Sigmoid colon (tissue), 6 donors: ENCODE measurements around the gene LOC128125822.

Experiments used
- DNase-seq: peaks from one replicate; pipeline ENCODE4 v3.0.0-alpha.2; 2019
- H3K27ac ChIP-seq, 4 donors: fragments of 200-600 bp; sonication (generic); one replicate each; pipeline ENCODE4 v1.5.1; 2016 to 2019; ENCODE audit warnings: mild to moderate bottlenecking in 1 of 4
- H3K27me3 ChIP-seq, 3 donors: fragments of 200-600 bp; sonication (generic); one replicate each; pipeline ENCODE4 v1.5.1; 2019; ENCODE audit warnings: mild to moderate bottlenecking in 1 of 3
- H3K36me3 ChIP-seq, 4 donors: fragments of 200-600 bp; sonication (generic); one replicate each; pipeline ENCODE4 v1.5.1; 2016 to 2019
- H3K4me1 ChIP-seq, 4 donors: fragments of 200-600 bp; sonication (generic); one replicate each; pipeline ENCODE4 v1.5.1; 2017 to 2019
- H3K4me3 ChIP-seq, 4 donors: fragments of 200-600 bp; sonication (generic); one replicate each; pipeline ENCODE4 v1.5.1; 2017 to 2019; ENCODE audit warnings: mild to moderate bottlenecking in 2 of 4, moderate library complexity in 1 of 4
- H3K9me3 ChIP-seq, 4 donors: fragments of 200-600 bp in 3 of 4; sonication (generic) in 3 of 4; one replicate each; pipeline versions ENCODE4 v1.5.1 to v1.6.1; 2013 to 2019
- EP300 ChIP-seq, 4 donors: sonication (generic); formaldehyde crosslinking; IDR thresholded peaks; one replicate each; pipeline ENCODE4 v1.6.1; 2017; ENCODE audit warnings: antibody characterized with exemption in 4 of 4
- POLR2A ChIP-seq, 2 donors: fragments of 450-650 bp; IDR thresholded peaks; one replicate each; pipeline ENCODE4 v1.6.1; 2016; ENCODE audit warnings: antibody characterized with exemption in 2 of 2, mild to moderate bottlenecking in 2 of 2, moderate library complexity in 2 of 2
- POLR2AphosphoS5 ChIP-seq, 4 donors: sonication (generic); formaldehyde crosslinking; IDR thresholded peaks; one replicate each; pipeline ENCODE4 v1.6.1; 2017; ENCODE audit warnings: antibody characterized with exemption in 4 of 4
- WGBS, 2 donors: extraction: QIAGEN DNeasy Blood & Tissue Kit; methylation state at CpG; one replicate each; pipeline ENCODE4 v1.1.7; 2013; 5-methylcytosine and 5-hydroxymethylcytosine counted together
- intact Hi-C: fragments of 100-400 bp; cut with DNase I; formaldehyde crosslinking; loops from one replicate; pipeline ENCODE4 v1.15.1; 2023
- TF ChIP-seq, protein P1 (sequence below), 4 experiments: fragments of 450-650 bp in 3 of 4; fragments of 200-600 bp in 1 of 4; IDR thresholded peaks; one replicate each; pipeline ENCODE4 v1.5.1; 2016 to 2019; ENCODE audit warnings: antibody characterized with exemption in 4 of 4, mild to moderate bottlenecking in 3 of 4, moderate library complexity in 2 of 4
- donor health status: healthy with polysubstance abuse.
- donor health status: healthy.

The LOC128125822 gene

GRCh38 chr6:63553900-63554299, 18.4 kb upstream of the LOC128125822 start:
- Histone ChIP-seq H3K4me1 (no peaks in the 10 kb centered on the region), H3K4me3 (no peak overlapping the region), H3K9me3 (no peaks in the 10 kb centered on the region), H3K27me3 (no peaks in the 10 kb centered on the region), H3K27ac (no peak overlapping the region), H3K36me3 (no peaks in the 10 kb centered on the region)
- WGBS, 2 donors = 37 to 75% methylated on average over 1 of the region's 1 CpG
- intact Hi-C loops = no loop called here
- TF ChIP-seq EP300 (IDR thresholded peaks at IDR 0.05) (no peak), POLR2AphosphoS5 (IDR thresholded peaks at IDR 0.05) (no peak), POLR2A (IDR thresholded peaks at IDR 0.05) (no peak)
- TF ChIP-seq, protein P1, sequence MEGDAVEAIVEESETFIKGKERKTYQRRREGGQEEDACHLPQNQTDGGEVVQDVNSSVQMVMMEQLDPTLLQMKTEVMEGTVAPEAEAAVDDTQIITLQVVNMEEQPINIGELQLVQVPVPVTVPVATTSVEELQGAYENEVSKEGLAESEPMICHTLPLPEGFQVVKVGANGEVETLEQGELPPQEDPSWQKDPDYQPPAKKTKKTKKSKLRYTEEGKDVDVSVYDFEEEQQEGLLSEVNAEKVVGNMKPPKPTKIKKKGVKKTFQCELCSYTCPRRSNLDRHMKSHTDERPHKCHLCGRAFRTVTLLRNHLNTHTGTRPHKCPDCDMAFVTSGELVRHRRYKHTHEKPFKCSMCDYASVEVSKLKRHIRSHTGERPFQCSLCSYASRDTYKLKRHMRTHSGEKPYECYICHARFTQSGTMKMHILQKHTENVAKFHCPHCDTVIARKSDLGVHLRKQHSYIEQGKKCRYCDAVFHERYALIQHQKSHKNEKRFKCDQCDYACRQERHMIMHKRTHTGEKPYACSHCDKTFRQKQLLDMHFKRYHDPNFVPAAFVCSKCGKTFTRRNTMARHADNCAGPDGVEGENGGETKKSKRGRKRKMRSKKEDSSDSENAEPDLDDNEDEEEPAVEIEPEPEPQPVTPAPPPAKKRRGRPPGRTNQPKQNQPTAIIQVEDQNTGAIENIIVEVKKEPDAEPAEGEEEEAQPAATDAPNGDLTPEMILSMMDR (IDR thresholded peaks at IDR 0.05) = no peak
- DNase-seq = no peak

DNA sequence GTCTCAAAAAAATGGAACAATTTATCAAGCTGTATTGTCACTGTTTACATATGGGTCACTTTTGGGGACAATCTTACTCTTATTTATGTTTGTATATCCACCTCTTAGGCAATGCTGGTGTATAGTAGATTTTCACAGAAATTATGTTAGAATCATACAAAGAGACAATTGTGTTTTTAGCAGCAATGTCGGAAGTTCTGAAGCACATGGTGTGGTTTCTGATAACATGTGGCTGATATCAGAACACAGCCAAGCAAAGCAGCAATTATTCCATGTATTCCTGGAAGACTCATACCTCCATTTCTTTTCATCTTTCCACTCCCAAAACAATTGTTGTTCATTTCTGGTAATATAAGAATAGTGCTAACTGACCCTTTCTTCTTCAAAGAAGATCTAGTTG, 17.5 kb upstream of the LOC128125822 start:
- TF ChIP-seq, protein P1 (IDR thresholded peaks at IDR 0.05) = no peak
- TF ChIP-seq POLR2A (IDR thresholded peaks at IDR 0.05) (no peak), POLR2AphosphoS5 (IDR thresholded peaks at IDR 0.05) (no peak), EP300 (IDR thresholded peaks at IDR 0.05) (no peak)
- no peak overlapping the region for H3K27ac ChIP-seq
- DNase-seq = no peak
- intact Hi-C loops = no loop called here
- no peak overlapping the region for H3K4me3 ChIP-seq
- 89 to 98% methylated on average over 1 of the region's 1 CpG for WGBS, 2 donors
- H3K9me3 ChIP-seq = no peaks in the 10 kb centered on the region
- no peaks in the 10 kb centered on the region for H3K27me3 ChIP-seq
- H3K4me1 ChIP-seq = no peaks in the 10 kb centered on the region
- H3K36me3 ChIP-seq = no peaks in the 10 kb centered on the region

DNA sequence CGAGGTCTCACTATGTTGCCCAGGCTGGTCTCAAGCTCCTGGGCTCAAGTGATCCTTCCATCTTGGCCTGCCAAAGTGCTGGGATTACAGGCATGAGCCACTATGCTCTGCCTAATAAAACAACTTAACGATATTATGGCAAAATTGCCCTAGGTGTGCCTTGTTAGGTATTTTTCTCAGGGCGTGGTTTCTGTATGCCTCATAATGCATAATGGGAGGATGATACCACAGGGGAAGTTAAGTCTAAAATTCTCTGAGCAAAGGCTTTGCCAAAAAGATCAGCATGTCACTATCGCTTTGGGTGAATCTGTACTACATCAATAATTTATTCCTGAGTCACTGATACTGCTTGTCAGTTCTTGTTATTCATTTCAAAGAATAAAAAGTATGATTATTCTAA, 15.9 kb upstream of the LOC128125822 start:
- H3K9me3 ChIP-seq = no peaks in the 10 kb centered on the region
- no peak overlapping the region for H3K4me3 ChIP-seq
- intact Hi-C loops = no loop called here
- no peak overlapping the region for H3K27ac ChIP-seq
- DNase-seq = no peak
- TF ChIP-seq POLR2AphosphoS5 (IDR thresholded peaks at IDR 0.05) (no peak), EP300 (IDR thresholded peaks at IDR 0.05) (no peak), POLR2A (IDR thresholded peaks at IDR 0.05) (no peak)
- TF ChIP-seq, protein P1 (IDR thresholded peaks at IDR 0.05) = no peak
- 42 to 75% methylated on average over 4 of the region's 4 CpGs for WGBS, 2 donors
- H3K4me1 ChIP-seq = no peaks in the 10 kb centered on the region
- H3K27me3 ChIP-seq = no peaks in the 10 kb centered on the region
- no peaks in the 10 kb centered on the region for H3K36me3 ChIP-seq

DNA sequence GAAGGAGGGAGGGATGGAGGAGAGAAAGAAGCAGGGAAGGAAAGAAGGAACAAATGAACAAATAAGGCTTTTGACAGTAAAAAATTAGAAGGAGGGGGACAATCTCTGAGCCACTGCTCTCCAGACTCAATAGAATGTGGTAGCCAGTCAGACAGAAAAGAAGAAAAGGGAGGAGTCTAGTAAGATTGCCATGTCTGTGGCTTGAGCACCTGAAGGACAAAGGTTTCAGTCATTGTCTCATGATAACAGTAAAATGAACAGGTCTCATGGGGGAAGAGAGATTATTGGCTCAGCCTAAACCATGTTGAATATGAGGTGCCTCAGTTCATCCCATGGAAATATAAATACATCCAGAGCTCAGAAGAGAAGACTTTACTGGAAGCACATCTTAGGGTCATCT, 14.0 kb upstream of the LOC128125822 start:
- TF ChIP-seq EP300 (IDR thresholded peaks at IDR 0.05) = no peak
- TF ChIP-seq, protein P1 (IDR thresholded peaks at IDR 0.05) = no peak
- no peak for TF ChIP-seq POLR2AphosphoS5 (IDR thresholded peaks at IDR 0.05)
- TF ChIP-seq POLR2A (IDR thresholded peaks at IDR 0.05) = no peak
- Histone ChIP-seq H3K27ac (no peak overlapping the region), H3K9me3 (no peaks in the 10 kb centered on the region), H3K27me3 (no peaks in the 10 kb centered on the region), H3K36me3 (no peaks in the 10 kb centered on the region), H3K4me1 (no peaks in the 10 kb centered on the region), H3K4me3 (no peak overlapping the region)
- intact Hi-C loops = no loop called here
- no peak for DNase-seq

DNA sequence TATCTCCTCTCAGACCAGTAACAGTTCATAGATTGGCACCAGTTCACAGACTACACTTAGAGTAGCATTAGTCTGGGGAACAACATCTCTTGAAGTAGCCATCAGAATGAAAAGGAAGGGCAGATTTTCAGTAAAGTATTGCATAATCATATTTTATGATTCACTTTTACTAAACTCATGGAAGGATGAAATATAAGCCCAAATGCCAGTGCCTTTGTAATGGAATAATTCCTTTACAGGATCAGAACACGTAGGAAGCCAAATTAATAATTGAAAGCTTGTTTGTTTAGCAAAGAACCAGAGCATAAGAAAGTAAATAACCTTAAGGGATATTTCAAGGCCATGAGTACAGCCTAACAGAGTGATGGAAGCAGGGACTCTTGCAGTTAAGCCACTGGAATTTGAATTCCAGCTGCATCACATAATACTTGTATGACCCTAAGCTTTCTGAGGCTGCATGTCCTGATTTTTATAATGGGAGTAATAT, 11.4 kb upstream of the LOC128125822 start:
- 16 to 63% methylated on average over 1 of the region's 1 CpG for WGBS, 2 donors
- TF ChIP-seq, protein P1 (IDR thresholded peaks at IDR 0.05) = no peak
- TF ChIP-seq EP300 (IDR thresholded peaks at IDR 0.05) (no peak), POLR2AphosphoS5 (IDR thresholded peaks at IDR 0.05) (no peak)
- no peaks in the 10 kb centered on the region for H3K9me3 ChIP-seq

More for the DNA sequence above, 11.4 kb upstream of the LOC128125822 start:
- H3K4me3 ChIP-seq = no peak overlapping the region
- DNase-seq = no peak
- no peaks in the 10 kb centered on the region for H3K36me3 ChIP-seq
- no peaks in the 10 kb centered on the region for H3K27me3 ChIP-seq
- no peak overlapping the region for H3K27ac ChIP-seq
- intact Hi-C loops = no loop called here
- H3K4me1 ChIP-seq = peaks cover 0 to 9% (median 0%) of the 10 kb centered on the region in 4 donors
